Measurements from ENCODE around the gene IL17C. TPM values are rescaled to one million over a fixed set of nuclear protein-coding genes. Genes with fewer than 3 reads are reported as not detected.
"Not testable (repeated sequence)": the region's sequence is repeated elsewhere in the genome, so short reads cannot be mapped to it uniquely, and the experiment has no call there.

Gene IL17C
- total RNA-seq, 2 donors from 2014 or later: not detected

DNA sequence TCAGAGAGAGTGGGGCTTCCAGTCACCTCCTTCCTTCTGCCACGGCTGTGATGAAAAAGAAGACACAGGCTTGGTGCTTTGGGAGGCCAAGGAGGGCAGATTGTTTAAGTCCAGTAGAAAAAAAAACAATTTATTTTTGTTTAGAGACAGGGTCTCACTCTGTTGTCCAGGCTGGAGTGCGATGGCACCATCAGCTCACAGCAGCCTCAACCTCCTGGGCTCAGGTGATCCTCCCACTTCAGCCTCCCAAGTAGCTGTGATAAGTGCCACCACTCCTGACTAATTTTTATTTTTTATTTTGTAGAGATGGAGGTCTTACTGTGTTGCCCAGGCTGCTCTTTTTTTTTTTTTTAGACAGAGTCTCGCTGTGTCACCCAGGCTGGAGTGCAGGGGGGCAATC lies 27.2 kb downstream of the IL17C start:
- H3K9ac ChIP-seq (ENCODE audit: extremely low read depth, low read length, poor library complexity, severe bottlenecking): no peak overlapping the region
- Mint-ChIP-seq H3K4me3 (no peak overlapping the region), H3K27ac (no peak overlapping the region), H3K27me3 (ENCODE audit: insufficient read depth) (no peaks in the 10 kb centered on the region), H3K9me3 (peaks cover 2% of the 10 kb centered on the region), H3K4me1 (peaks cover 6% of the 10 kb centered on the region), H3K36me3 (ENCODE audit: low read depth) (peaks cover 18% of the 10 kb centered on the region)
- no peaks in the 10 kb centered on the region for H3K9me3 ChIP-seq (ENCODE audit: control insufficient read depth, low read length)
- H3K36me3 ChIP-seq (ENCODE audit: control insufficient read depth, insufficient read depth, low read length): peaks cover 14% of the 10 kb centered on the region
- TF ChIP-seq, protein P1, sequence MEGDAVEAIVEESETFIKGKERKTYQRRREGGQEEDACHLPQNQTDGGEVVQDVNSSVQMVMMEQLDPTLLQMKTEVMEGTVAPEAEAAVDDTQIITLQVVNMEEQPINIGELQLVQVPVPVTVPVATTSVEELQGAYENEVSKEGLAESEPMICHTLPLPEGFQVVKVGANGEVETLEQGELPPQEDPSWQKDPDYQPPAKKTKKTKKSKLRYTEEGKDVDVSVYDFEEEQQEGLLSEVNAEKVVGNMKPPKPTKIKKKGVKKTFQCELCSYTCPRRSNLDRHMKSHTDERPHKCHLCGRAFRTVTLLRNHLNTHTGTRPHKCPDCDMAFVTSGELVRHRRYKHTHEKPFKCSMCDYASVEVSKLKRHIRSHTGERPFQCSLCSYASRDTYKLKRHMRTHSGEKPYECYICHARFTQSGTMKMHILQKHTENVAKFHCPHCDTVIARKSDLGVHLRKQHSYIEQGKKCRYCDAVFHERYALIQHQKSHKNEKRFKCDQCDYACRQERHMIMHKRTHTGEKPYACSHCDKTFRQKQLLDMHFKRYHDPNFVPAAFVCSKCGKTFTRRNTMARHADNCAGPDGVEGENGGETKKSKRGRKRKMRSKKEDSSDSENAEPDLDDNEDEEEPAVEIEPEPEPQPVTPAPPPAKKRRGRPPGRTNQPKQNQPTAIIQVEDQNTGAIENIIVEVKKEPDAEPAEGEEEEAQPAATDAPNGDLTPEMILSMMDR (conservative IDR thresholded peaks at IDR 0.05): no peak
- no peak overlapping the region for H3K4me3 ChIP-seq (ENCODE audit: low read length)
- H3K27ac ChIP-seq (ENCODE audit: low read depth, low read length): no peak overlapping the region
- 94 to 100% methylated on average over 1 to 3 of the region's 3 CpGs for WGBS, 2 experiments (ENCODE audit: insufficient coverage in 1 of 2, insufficient read length in 1 of 2)
- no peak for DNase-seq
- H3K27me3 ChIP-seq (ENCODE audit: control insufficient read depth, insufficient read depth, low read length, poor library complexity, severe bottlenecking): no peaks in the 10 kb centered on the region
- no peaks in the 10 kb centered on the region for H3K4me1 ChIP-seq (ENCODE audit: control insufficient read depth, insufficient read depth, low read length)

DNA sequence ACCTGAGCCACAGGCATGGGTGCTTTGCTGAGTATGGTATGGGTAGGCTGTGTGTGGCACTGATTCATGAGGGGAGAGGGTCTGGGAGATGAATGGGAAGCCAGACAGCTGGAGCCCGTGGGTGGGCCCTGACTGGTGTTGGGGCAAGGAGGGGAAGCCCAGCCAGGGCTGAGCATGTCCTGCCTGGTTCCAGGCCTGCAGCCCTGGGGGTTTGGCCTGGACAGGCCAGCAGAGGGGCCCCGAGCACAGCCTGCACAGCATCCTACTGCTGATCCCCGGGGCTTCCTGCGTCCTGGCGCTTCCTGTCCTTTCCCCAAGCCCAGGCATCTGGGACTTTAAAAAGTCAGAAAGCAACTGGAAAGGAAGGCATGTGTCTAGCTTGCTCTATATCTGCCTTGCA lies 29.1 kb downstream of the IL17C start:
- peaks cover 14% of the 10 kb centered on the region for H3K36me3 ChIP-seq (ENCODE audit: control insufficient read depth, insufficient read depth, low read length)
- Mint-ChIP-seq H3K36me3 (ENCODE audit: low read depth) (peaks cover 18% of the 10 kb centered on the region), H3K27me3 (ENCODE audit: insufficient read depth) (no peaks in the 10 kb centered on the region), H3K4me3 (no peak overlapping the region), H3K4me1 (no peaks in the 10 kb centered on the region), H3K9me3 (peaks cover 2% of the 10 kb centered on the region), H3K27ac (no peak overlapping the region)
- H3K9ac ChIP-seq (ENCODE audit: extremely low read depth, low read length, poor library complexity, severe bottlenecking): no peak overlapping the region
- 88 to 90% methylated on average over 3 to 5 of the region's 5 CpGs for WGBS, 2 experiments (ENCODE audit: insufficient coverage in 1 of 2, insufficient read length in 1 of 2)
- TF ChIP-seq, protein P1 (conservative IDR thresholded peaks at IDR 0.05): no peak
- no peaks in the 10 kb centered on the region for H3K9me3 ChIP-seq (ENCODE audit: control insufficient read depth, low read length)
- no peak for DNase-seq
- H3K27ac ChIP-seq (ENCODE audit: low read depth, low read length): peak overlapping the region; percentile 22
- no peaks in the 10 kb centered on the region for H3K27me3 ChIP-seq (ENCODE audit: control insufficient read depth, insufficient read depth, low read length, poor library complexity, severe bottlenecking)
- H3K4me1 ChIP-seq (ENCODE audit: control insufficient read depth, insufficient read depth, low read length): no peaks in the 10 kb centered on the region
- no peak overlapping the region for H3K4me3 ChIP-seq (ENCODE audit: low read length)

DNA sequence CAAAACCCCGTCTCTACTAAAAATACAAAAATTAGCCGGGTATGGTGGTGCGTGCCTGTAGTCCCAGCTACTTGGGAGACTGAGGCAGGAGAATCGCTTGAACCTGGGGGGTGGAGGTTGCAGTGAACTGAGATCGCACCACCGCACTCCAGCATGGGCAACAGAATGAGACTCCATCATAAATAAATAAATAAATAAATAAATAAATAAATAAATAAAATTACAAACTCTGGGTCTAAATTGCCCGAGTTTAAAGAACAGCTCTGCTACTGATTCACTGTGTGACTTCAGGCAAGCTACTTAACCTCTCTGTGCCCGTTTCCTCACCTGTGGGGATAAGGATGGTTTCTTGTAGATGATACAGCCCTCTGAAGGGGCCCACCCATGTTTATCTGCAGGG lies 31.1 kb downstream of the IL17C start:
- H3K4me3 Mint-ChIP-seq: not testable (repeated sequence)

DNA sequence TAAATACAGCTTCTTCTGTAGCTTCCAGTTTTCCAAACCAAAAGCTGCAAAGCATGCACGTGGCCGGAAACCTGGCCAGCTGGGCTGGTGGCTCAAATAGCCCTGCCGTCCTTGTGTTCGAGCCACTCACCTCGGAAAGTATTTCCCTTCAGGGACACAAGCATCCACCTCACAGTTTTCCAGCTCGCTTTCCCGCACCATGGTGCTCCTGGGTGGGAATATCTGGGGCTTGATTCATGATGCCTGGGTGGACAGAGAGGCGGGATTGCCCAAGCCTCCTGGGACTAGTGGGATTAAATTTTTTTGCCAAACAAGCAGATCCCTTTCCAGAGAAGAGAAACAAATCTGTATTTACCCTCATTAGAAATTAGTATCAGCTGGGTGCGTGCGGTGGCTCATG lies 31.6 kb downstream of the IL17C start:
- H3K4me3 Mint-ChIP-seq: no peak overlapping the region
- H3K9me3 Mint-ChIP-seq: peaks cover 2% of the 10 kb centered on the region
- no peaks in the 10 kb centered on the region for H3K9me3 ChIP-seq (ENCODE audit: control insufficient read depth, low read length)
- 94 to 97% methylated on average over 7 to 8 of the region's 10 CpGs for WGBS, 2 experiments (ENCODE audit: insufficient coverage in 1 of 2, insufficient read length in 1 of 2)
- H3K4me1 Mint-ChIP-seq: no peaks in the 10 kb centered on the region
- TF ChIP-seq, protein P1 (conservative IDR thresholded peaks at IDR 0.05): no peak
- no peak for DNase-seq
- H3K4me3 ChIP-seq (ENCODE audit: low read length): no peak overlapping the region
- no peak overlapping the region for H3K9ac ChIP-seq (ENCODE audit: extremely low read depth, low read length, poor library complexity, severe bottlenecking)
- no peaks in the 10 kb centered on the region for H3K27me3 Mint-ChIP-seq (ENCODE audit: insufficient read depth)
- H3K27me3 ChIP-seq (ENCODE audit: control insufficient read depth, insufficient read depth, low read length, poor library complexity, severe bottlenecking): no peaks in the 10 kb centered on the region
- H3K36me3 Mint-ChIP-seq (ENCODE audit: low read depth): peaks cover 25% of the 10 kb centered on the region
- H3K4me1 ChIP-seq (ENCODE audit: control insufficient read depth, insufficient read depth, low read length): no peaks in the 10 kb centered on the region
- no peak overlapping the region for H3K27ac Mint-ChIP-seq
- H3K36me3 ChIP-seq (ENCODE audit: control insufficient read depth, insufficient read depth, low read length): peaks cover 14% of the 10 kb centered on the region
- H3K27ac ChIP-seq (ENCODE audit: low read depth, low read length): no peak overlapping the region

More for the DNA sequence above, 31.1 kb downstream of the IL17C start:
- H3K27ac Mint-ChIP-seq; H3K4me1 Mint-ChIP-seq; H3K9me3 Mint-ChIP-seq; H3K4me3 ChIP-seq (ENCODE audit: low read length); H3K9me3 ChIP-seq (ENCODE audit: control insufficient read depth, low read length); H3K27me3 Mint-ChIP-seq (ENCODE audit: insufficient read depth); H3K9ac ChIP-seq (ENCODE audit: extremely low read depth, low read length, poor library complexity, severe bottlenecking); DNase-seq; H3K27me3 ChIP-seq (ENCODE audit: control insufficient read depth, insufficient read depth, low read length, poor library complexity, severe bottlenecking); H3K27ac ChIP-seq (ENCODE audit: low read depth, low read length); H3K4me1 ChIP-seq (ENCODE audit: control insufficient read depth, insufficient read depth, low read length): not testable (repeated sequence)
- 90 to 100% methylated on average over 1 to 5 of the region's 8 CpGs for WGBS, 2 experiments (ENCODE audit: insufficient coverage in 1 of 2, insufficient read length in 1 of 2)
- H3K36me3 Mint-ChIP-seq (ENCODE audit: low read depth): peaks cover 25% of the 10 kb centered on the region
- peaks cover 17% of the 10 kb centered on the region for H3K36me3 ChIP-seq (ENCODE audit: control insufficient read depth, insufficient read depth, low read length)
